OCI-LY7 (cell line): Measurements from ENCODE around the gene EIF3J. TPM values are rescaled to one million over a fixed set of nuclear protein-coding genes. Genes with fewer than 3 reads are reported as not detected.
A peak's percentile ranks its signal among the peaks of the same experiment; 100 is the strongest.

ENCODE experiments used
- BruUV-seq: library from RNA; stranded (reverse); fragments of 400-500 nt; replicated peaks from 2 replicates; lab custom pipeline; 2021; lab: Mats Ljungman, UMichigan
- CTCF ChIA-PET: fragments of 300-600 bp; sonication (Branson Sonifier 250); formaldehyde crosslinking; loops from one replicate; lab custom pipeline; 2022; ENCODE audit warnings: antibody characterized with exemption; ENCODE audit not compliant: unreplicated experiment; lab: Charles Lee
- POLR2A ChIA-PET: fragments of 300-600 bp; sonication (Branson Sonifier 250); formaldehyde crosslinking; loops from one replicate; lab custom pipeline; 2022; ENCODE audit warnings: antibody characterized with exemption; lab: Charles Lee
- DNase-seq: peaks from one replicate; pipeline ENCODE4 v3.0.0-alpha.2; 2015; ENCODE audit warnings: low spot score
- H2AFZ ChIP-seq: fragments of 200-600 bp; sonication (generic), shearing (Covaris generic); 2 replicates; pipeline ENCODE4 v1.6.1; 2014; ENCODE audit warnings: mild to moderate bottlenecking, antibody characterized with exemption, low read length, moderate library complexity
- H3K27ac ChIP-seq: fragments of 200-600 bp; sonication (generic); 2 replicates; pipeline ENCODE4 v1.5.1; 2014; ENCODE audit warnings: mixed run types, low read depth, mild to moderate bottlenecking, moderate library complexity, low read length, inconsistent platforms; ENCODE audit not compliant: poor library complexity, severe bottlenecking
- H3K36me3 ChIP-seq: fragments of 200-600 bp; sonication (generic); 2 replicates; pipeline ENCODE4 v1.6.1; 2014; ENCODE audit warnings: mild to moderate bottlenecking, antibody characterized with exemption, low read length, moderate library complexity, mixed read lengths; ENCODE audit not compliant: insufficient read depth
- H3K4me1 ChIP-seq: fragments of 200-600 bp; sonication (generic); 2 replicates; pipeline ENCODE4 v1.5.1; 2014; ENCODE audit warnings: mild to moderate bottlenecking, low read length; ENCODE audit not compliant: insufficient read depth, poor library complexity, severe bottlenecking
- H3K4me2 ChIP-seq: fragments of 200-600 bp; sonication (generic); 2 replicates; pipeline ENCODE4 v1.6.1; 2014; ENCODE audit warnings: mild to moderate bottlenecking, low read length
- H3K4me3 ChIP-seq: fragments of 200-600 bp; sonication (generic); 2 replicates; pipeline ENCODE4 v1.5.1; 2014; ENCODE audit warnings: mild to moderate bottlenecking, low read depth, low read length; ENCODE audit not compliant: poor library complexity, severe bottlenecking
- H3K79me2 ChIP-seq: fragments of 200-600 bp; sonication (generic); 2 replicates; pipeline ENCODE4 v1.6.1; 2016; ENCODE audit warnings: low read depth, mild to moderate bottlenecking, low read length, moderate library complexity, mixed read lengths; ENCODE audit not compliant: insufficient read depth
- H3K9me2 ChIP-seq: fragments of 200-600 bp; sonication (generic); 2 replicates; pipeline ENCODE4 v1.6.1; 2016; ENCODE audit warnings: mild to moderate bottlenecking, low read length, mixed read lengths; ENCODE audit not compliant: insufficient read depth
- H3K9me3 ChIP-seq: fragments of 200-600 bp; sonication (generic); 2 replicates; pipeline ENCODE4 v1.6.1; 2014; ENCODE audit warnings: mild to moderate bottlenecking, mixed run types, low read length, mixed read lengths
- H4K20me1 ChIP-seq: fragments of 200-600 bp; sonication (generic); 2 replicates; pipeline ENCODE4 v1.6.1; 2014; ENCODE audit warnings: mild to moderate bottlenecking, antibody characterized with exemption, low read length, moderate library complexity, mixed read lengths; ENCODE audit not compliant: insufficient read depth
- EZH2phosphoT487 ChIP-seq: fragments of 200-600 bp; sonication (generic); IDR thresholded peaks from 2 replicates; pipeline ENCODE4 v1.6.1; 2018; ENCODE audit warnings: low read depth, borderline replicate concordance, mild to moderate bottlenecking, mixed run types, antibody characterized with exemption, low read length, moderate library complexity, mixed read lengths
- intact Hi-C: fragments of 100-400 bp; cut with micrococcal nuclease; formaldehyde crosslinking; loops from one replicate; pipeline ENCODE4 v1.10.0; 2022; ENCODE audit not compliant: unreplicated experiment
- total RNA-seq, 2 experiments: library from RNA; depleted of rRNA in 1 of 2; stranded (reverse); fragments of >200 nt in 1 of 2; shearing (Covaris generic) in 1 of 2; gene quantifications; 2 replicates each; pipeline ENCODE4 v1.2.3, GENCODE V29; 2014 to 2022
- TF ChIP-seq, protein P1 (sequence below): fragments of 200-600 bp; sonication (generic); conservative IDR thresholded peaks from 2 replicates; pipeline ENCODE4 v1.5.1; 2014; ENCODE audit warnings: mild to moderate bottlenecking, antibody characterized with exemption, low read length, moderate library complexity, mixed read lengths

EIF3J gene
- total RNA-seq, 2 experiments from 2014 or later = 49.4 to 131 TPM

GRCh38 chr15:44535523-44536301, 1.2 kb upstream of the EIF3J start:
- CTCF ChIA-PET = no interaction called here
- TF ChIP-seq, protein P1, sequence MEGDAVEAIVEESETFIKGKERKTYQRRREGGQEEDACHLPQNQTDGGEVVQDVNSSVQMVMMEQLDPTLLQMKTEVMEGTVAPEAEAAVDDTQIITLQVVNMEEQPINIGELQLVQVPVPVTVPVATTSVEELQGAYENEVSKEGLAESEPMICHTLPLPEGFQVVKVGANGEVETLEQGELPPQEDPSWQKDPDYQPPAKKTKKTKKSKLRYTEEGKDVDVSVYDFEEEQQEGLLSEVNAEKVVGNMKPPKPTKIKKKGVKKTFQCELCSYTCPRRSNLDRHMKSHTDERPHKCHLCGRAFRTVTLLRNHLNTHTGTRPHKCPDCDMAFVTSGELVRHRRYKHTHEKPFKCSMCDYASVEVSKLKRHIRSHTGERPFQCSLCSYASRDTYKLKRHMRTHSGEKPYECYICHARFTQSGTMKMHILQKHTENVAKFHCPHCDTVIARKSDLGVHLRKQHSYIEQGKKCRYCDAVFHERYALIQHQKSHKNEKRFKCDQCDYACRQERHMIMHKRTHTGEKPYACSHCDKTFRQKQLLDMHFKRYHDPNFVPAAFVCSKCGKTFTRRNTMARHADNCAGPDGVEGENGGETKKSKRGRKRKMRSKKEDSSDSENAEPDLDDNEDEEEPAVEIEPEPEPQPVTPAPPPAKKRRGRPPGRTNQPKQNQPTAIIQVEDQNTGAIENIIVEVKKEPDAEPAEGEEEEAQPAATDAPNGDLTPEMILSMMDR = no peak
- TF ChIP-seq EZH2phosphoT487 = no peak
- H3K4me3 ChIP-seq = peak overlapping the region; percentile 83
- H3K4me1 ChIP-seq = peaks cover 14% of the 10 kb centered on the region
- peaks cover 16% of the 10 kb centered on the region; the same call in 1 of the 2 replicates for H4K20me1 ChIP-seq
- intact Hi-C loops = loop anchor here (2.0 kb wide), 2 partner anchors 175 to 247 kb away; partner anchors contain the start of genes B2M, GOLM2 and PATL2
- peaks cover 32% of the 10 kb centered on the region for H3K79me2 ChIP-seq
- H3K27ac ChIP-seq = peak overlapping the region; percentile 56
- peak; percentile 42 for DNase-seq
- H3K4me2 ChIP-seq = peak overlapping the region; percentile 78
- no peaks in the 10 kb centered on the region for H3K9me2 ChIP-seq
- peaks cover 23% of the 10 kb centered on the region for H3K36me3 ChIP-seq
- TSS peak; percentile 81 for BruUV-seq
- H2AFZ ChIP-seq = peak overlapping the region; percentile 60; the same call in 1 of the 2 replicates
- no peaks in the 10 kb centered on the region for H3K9me3 ChIP-seq
- POLR2A ChIA-PET = interaction anchor here (0.6 to 1.5 kb wide), 3 partner anchors 124 to 273 kb away, joined by 3 read pairs; partner anchors contain the start of gene TRIM69

DNA sequence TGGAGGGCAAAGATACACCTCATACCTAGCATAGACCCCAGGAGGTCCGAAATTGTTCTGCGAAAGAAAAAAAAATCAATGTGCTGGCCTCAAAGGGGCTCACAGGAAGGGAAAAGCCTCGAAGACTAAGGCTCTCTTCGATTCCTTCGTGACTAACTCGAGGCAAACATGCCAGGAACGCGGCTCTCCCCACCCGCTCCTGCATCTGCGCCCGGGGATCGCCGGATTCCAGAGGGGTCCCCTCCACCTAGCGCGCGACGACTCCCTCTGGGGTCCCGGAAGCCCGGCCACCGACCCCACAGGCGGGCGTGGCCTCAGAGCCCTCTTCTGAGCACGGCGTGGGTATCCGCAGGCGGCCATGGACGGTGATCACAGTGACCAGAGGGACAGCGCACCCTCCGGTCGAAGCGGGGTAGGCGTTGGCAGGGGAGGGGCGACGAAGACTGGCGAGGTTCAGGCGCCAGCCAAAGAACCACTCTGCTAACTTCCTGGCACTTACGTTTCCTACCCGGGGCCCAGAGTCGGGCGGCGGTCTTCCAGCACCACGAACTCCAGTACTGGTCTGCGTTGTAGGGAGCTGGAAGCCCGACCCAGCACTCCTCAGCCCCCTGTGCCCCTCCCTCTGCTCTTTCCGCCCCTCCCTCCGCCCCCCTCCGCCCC, 515 bp upstream of the EIF3J start:
- Histone ChIP-seq H3K79me2 (peaks cover 40% of the 10 kb centered on the region), H3K4me3 (peak overlapping the region; percentile 83), H4K20me1 (peaks cover 21% of the 10 kb centered on the region; the same call in 1 of the 2 replicates), H3K9me2 (no peaks in the 10 kb centered on the region), H3K36me3 (peaks cover 31% of the 10 kb centered on the region), H3K4me1 (peaks cover 14% of the 10 kb centered on the region), H3K27ac (peak overlapping the region; percentile 56), H3K4me2 (peak overlapping the region; percentile 78), H2AFZ (peak overlapping the region; percentile 60; the same call in 1 of the 2 replicates), H3K9me3 (no peaks in the 10 kb centered on the region)
- BruUV-seq = no TSS peak
- intact Hi-C loops = loop anchor here (2.0 kb wide), 2 partner anchors 174 to 248 kb away; partner anchors contain the start of genes B2M, GOLM2 and PATL2
- CTCF ChIA-PET = no interaction called here
- TF ChIP-seq, protein P1 = peak; percentile 35
- no peak for TF ChIP-seq EZH2phosphoT487
- POLR2A ChIA-PET = interaction anchor here (0.7 to 1.4 kb wide), 4 partner anchors 9 to 141 kb away, joined by 3 to 4 read pairs (median 4); no protein-coding TSS in a partner anchor
- no peak for DNase-seq
